Smooth muscle cell of the brain vasculature (primary cell): ENCODE measurements around the gene SORT1.

ENCODE experiments used
- DNase-seq: peaks from one replicate; pipeline ENCODE4 v3.0.0-alpha.2; 2012; ENCODE audit warnings: low read depth, low spot score

SORT1 gene

GRCh38 chr1:109275706-109276345 is 121.9 kb downstream of the SORT1 start:
- DNase-seq: no peak

DNA sequence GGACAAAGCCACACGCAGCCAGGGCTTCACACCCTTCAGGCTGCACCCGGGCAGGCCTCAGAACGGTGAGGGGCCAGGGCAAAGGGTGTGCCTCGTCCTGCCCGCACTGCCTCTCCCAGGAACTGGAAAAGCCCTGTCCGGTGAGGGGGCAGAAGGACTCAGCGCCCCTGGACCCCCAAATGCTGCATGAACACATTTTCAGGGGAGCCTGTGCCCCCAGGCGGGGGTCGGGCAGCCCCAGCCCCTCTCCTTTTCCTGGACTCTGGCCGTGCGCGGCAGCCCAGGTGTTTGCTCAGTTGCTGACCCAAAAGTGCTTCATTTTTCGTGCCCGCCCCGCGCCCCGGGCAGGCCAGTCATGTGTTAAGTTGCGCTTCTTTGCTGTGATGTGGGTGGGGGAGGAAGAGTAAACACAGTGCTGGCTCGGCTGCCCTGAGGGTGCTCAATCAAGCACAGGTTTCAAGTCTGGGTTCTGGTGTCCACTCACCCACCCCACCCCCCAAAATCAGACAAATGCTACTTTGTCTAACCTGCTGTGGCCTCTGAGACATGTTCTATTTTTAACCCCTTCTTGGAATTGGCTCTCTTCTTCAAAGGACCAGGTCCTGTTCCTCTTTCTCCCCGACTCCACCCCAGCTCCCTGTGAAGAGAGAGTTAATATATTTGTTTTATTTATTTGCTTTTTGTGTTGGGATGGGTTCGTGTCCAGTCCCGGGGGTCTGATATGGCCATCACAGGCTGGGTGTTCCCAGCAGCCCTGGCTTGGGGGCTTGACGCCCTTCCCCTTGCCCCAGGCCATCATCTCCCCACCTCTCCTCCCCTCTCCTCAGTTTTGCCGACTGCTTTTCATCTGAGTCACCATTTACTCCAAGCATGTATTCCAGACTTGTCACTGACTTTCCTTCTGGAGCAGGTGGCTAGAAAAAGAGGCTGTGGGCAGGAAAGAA is 122.9 kb downstream of the SORT1 start:
- DNase-seq: no peak

DNA sequence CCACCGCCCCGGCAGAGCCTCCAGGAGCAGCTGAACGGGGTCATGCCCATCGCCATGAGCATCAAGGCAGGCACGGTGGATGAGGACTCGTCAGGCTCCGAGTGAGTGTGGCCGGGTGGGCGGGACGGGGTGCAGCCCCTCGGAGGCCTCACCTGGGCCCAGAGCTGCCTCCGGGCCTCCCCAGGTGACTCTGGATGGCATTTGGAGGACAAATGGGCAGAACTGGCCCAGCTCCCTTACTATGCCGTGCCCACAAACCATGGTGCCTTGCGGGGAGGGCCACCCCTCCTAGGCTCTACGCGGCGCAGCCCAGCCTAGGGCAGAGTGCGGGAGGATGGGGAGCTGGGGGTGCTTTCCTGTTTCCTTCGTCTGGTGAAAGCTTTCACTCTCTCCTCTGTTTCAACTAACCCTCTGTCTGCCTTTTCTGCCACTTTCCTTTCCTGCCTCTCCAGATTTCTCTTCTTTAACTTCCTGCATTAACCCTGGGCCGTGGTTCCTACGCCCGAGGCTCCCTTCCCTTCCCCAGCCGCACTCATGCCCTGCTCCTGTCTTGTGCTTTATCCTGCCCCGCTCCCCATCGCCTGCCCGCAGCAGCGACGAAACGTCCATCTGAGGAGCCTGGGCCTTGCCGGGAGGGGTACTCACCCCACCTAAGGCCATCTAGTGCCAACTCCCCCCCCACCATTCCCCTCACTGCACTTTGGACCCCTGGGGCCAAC is 124.0 kb downstream of the SORT1 start:
- no peak for DNase-seq

DNA sequence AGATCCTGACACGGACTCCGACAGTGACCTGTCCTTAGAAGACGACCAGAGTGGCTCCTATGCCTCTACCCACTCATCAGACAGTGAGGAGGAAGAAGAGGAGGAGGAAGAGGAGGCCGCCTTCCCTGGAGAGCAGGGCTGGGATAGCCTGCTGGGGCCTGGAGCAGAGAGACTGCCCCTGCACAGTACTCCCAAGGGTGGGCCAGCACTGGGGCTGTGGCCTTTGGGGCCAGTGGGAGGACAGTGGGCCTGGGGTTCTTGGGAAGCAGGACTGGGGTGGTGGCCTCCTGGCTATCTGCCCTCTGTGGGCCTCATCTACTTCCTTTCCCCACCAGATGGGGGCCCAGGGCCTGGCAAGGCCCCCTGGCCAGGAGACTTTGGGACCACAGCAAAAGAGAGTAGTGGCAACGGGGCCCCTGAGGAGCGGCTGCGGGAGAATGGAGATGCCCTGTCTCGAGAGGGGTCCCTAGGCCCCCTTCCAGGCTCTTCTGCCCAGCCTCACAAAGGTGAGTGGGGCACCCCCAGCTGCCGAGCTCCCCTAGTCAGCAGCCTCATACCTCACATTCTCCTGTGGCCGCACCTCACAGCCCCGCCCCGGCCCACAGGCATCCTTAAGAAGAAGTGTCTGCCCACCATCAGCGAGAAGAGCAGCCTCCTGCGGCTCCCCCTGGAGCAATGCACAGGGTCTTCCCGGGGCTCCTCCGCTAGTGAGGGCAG is 124.7 kb downstream of the SORT1 start:
- DNase-seq: no peak

- no peak for DNase-seq
Measured at GRCh38 chr1:109272021-109272799, 125.5 kb downstream of the SORT1 start.

DNA sequence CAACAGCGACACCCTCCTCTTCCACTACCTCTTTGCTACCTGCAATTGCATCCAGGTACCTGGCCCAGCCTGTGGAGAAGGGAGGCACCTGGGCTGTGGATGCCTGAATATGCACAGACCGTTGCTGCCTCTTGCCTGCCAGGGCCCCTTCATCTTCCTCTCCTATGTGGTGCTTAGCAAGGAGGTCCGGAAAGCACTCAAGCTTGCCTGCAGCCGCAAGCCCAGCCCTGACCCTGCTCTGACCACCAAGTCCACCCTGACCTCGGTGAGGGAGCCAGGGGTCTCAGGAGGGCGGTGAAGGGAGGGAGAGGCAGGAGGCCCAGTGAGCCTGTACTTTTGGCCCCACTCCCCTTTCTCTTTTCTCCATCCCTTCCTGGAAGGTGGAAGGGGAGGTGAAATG is 126.3 kb downstream of the SORT1 start:
- DNase-seq: no peak

DNA sequence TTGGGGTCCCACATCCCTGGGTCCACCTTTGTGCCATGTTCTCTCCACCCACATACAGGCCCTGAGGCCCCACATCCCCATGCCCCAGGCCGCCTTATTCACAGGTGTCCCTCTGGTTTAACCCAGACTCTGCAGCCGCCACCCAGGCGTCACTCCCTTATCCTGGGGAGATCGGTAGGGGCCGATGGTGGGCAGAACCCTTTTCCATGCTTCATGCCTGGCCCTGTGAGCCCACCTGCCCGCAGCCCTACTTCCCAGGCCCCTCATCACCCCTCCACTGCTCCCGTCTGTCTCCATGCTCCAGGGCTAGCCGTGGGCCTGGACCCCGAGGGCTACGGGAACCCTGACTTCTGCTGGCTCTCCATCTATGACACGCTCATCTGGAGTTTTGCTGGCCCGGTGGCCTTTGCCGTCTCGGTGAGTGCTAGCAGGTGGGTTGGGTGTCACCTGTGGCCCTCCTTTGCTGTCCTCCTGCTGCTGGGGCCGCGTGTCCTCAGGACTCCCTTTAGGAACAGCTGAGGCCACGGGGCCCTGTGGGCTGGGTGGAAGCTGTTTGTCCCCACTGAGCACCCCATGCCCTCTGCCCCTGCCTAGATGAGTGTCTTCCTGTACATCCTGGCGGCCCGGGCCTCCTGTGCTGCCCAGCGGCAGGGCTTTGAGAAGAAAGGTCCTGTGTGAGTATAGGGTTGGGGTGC is 126.9 kb downstream of the SORT1 start:
- DNase-seq: no peak

- DNase-seq: no peak
Measured at GRCh38 chr1:109269981-109270622, 127.6 kb downstream of the SORT1 start.

GRCh38 chr1:109269212-109269980 is 128.3 kb downstream of the SORT1 start:
- DNase-seq: no peak

DNA sequence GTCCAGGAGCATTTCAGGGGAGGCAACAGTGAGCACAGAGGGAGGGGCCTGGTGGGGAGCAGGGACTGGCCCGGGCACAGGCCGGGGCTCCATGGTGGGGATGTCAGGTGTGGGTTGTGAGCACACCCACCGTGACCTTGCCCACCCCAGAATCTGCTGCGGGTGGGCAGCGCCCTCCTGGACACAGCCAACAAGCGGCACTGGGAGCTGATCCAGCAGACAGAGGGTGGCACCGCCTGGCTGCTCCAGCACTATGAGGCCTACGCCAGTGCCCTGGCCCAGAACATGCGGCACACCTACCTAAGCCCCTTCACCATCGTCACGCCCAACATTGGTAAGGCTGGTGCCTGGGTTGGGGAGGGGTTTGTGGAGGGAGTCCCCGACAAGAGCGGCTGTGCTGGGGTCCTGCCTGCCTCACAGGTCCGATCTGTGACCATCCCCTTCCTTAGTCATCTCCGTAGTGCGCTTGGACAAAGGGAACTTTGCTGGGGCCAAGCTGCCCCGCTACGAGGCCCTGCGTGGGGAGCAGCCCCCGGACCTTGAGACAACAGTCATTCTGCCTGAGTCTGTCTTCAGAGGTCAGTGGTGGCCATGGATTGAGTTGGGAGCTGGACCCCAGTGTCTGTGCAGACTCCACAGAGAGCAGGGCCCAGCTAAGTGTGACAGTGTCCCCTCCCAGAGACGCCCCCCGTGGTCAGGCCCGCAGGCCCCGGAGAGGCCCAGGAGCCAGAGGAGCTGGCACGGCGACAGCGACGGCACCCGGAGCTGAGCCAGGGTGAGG is 129.1 kb downstream of the SORT1 start:
- DNase-seq: no peak

DNA sequence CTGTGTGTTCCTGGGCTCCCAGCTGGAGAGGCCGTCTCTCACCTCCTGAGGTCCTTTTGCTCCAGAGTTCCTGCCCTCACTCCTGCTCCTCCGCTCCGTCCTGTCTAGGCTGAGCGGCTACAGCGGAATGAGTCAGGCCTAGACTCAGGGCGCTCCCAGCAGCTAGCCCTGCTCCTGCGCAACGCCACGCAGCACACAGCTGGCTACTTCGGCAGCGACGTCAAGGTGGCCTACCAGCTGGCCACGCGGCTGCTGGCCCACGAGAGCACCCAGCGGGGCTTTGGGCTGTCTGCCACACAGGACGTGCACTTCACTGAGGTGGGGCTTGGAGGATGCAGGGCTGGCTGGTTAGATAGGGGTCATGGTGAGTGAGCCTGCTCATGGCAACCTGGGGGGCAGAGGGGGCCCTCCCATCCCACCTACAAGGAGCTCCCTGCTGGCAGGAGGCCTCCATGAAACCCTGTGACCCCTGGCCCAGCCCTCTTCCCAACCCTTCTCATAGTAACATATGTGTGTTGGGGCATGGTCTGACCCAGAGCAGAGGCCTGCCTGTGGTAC is 129.9 kb downstream of the SORT1 start:
- no peak for DNase-seq

- DNase-seq: no peak
Measured at GRCh38 chr1:109266965-109267364, 130.8 kb downstream of the SORT1 start.

- DNase-seq: no peak
Measured at GRCh38 chr1:109265741-109266330, 131.9 kb downstream of the SORT1 start.

GRCh38 chr1:109265016-109265415 is 132.7 kb downstream of the SORT1 start:
- DNase-seq: no peak

- DNase-seq: no peak
Measured at GRCh38 chr1:109264379-109264755, 133.4 kb downstream of the SORT1 start.

- no peak for DNase-seq
Measured at GRCh38 chr1:109263597-109264378, 133.9 kb downstream of the SORT1 start.

DNA sequence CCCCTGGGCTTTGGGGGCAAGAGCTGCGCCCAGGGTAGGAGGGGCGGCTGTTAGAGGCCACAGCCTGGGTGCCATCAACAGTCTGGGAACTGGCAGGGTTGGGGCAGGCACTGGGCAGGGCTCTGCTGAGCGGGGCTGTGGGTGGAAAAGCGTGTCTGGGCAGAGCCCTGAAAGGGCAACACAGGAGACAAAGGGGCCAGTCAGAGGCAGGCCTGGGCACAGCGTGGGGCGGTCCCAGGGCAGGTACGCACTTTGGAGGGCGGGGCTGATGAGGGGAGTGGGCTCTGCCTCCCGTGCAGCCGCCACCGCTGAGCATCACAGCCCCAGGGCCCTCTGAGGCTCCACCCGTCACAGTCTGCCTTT is 134.5 kb downstream of the SORT1 start:
- DNase-seq: no peak
